ENCODE results near the gene ITGB3. TPM values are rescaled to one million over a fixed set of nuclear protein-coding genes. Genes with fewer than 3 reads are reported as not detected.

Gene ITGB3
- total and polyA plus RNA-seq, 9 donors, result 1.7 to 9.4 (median 2.9) TPM

DNA sequence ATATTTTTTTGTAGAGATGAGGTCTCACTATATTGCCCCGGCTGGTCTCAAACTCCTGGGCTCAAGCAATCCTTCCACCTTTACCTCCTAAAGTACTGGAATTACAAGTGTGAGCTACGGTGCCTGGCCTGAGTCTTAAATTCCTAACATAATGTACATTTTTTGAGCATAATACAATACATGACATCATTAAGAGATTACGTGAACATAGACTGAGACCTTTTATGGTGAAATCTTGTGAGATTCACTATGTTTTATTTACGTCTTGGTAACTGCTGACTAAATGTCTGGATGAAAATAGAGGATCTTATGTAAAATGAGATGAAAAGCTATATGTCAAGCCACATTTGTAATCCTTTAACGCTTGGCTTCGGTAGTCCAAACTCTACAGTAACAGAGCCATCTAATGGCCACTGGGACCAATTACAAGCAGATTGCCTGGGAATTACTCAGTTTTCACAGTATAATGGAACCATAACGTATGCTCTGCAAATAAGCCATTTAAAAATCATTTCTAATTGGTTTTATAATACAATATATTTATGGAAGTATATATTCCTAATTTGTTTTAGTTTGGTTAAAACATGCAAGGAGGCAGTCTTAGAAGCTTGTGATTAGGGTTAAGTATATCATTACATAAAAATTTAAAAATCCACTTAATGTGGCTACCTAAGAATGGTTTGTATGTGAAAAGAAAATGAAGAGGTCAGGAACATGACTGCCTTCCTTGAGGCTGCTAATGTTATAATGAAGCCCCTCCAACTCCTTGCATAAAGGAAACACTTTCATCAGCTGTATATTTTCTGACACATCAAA is 62.0 kb downstream of the ITGB3 start:
- Histone ChIP-seq H3K36me3 (no peaks in the 10 kb centered on the region), H3K27ac (no peak overlapping the region), H3K27me3 (no peaks in the 10 kb centered on the region), H3K4me1 (ENCODE audit: insufficient read depth) (no peaks in the 10 kb centered on the region), H3K4me3 (no peak overlapping the region), H3K9me3 (no peaks in the 10 kb centered on the region)
- 14 to 17% (median 17%) methylated on average over 7 of the region's 7 CpGs for WGBS, 3 donors
- DNase-seq, result peak in 2 of 5 donors; percentile 14 to 55
- TF ChIP-seq, protein P1, sequence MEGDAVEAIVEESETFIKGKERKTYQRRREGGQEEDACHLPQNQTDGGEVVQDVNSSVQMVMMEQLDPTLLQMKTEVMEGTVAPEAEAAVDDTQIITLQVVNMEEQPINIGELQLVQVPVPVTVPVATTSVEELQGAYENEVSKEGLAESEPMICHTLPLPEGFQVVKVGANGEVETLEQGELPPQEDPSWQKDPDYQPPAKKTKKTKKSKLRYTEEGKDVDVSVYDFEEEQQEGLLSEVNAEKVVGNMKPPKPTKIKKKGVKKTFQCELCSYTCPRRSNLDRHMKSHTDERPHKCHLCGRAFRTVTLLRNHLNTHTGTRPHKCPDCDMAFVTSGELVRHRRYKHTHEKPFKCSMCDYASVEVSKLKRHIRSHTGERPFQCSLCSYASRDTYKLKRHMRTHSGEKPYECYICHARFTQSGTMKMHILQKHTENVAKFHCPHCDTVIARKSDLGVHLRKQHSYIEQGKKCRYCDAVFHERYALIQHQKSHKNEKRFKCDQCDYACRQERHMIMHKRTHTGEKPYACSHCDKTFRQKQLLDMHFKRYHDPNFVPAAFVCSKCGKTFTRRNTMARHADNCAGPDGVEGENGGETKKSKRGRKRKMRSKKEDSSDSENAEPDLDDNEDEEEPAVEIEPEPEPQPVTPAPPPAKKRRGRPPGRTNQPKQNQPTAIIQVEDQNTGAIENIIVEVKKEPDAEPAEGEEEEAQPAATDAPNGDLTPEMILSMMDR (IDR thresholded peaks at IDR 0.05), result peak; percentile 39 to 90 (median 87)
- TF ChIP-seq POLR2A (IDR thresholded peaks at IDR 0.05) (no peak), EP300 (IDR thresholded peaks at IDR 0.05) (no peak)
- intact Hi-C loops (cut with DNase I), result loop anchor here in 3 of 4 donors (2.0 to 5.0 kb wide), 3 partner anchors 85 to 88 kb away; no protein-coding TSS in a partner anchor

DNA sequence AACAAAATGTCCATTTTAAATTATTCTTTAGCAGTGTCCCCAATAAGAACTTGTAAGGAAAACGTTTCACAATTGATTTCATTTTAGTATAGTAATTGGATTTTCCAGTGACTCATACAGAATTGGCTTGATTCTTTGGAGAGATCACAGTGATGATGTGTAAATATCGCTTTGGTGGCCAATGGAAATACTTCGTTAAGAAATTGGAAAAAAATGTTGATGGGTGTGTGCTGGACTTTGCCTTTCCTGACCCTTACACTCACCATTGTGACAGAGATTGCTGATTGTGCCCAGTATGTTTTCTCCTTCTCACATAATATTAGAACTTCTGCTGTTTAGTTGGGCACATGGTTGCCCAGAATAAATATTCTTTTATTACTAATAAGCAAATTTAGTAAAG is 62.7 kb downstream of the ITGB3 start:
- H3K36me3 ChIP-seq, result no peaks in the 10 kb centered on the region
- no peaks in the 10 kb centered on the region for H3K9me3 ChIP-seq
- TF ChIP-seq EP300 (IDR thresholded peaks at IDR 0.05), result no peak
- TF ChIP-seq, protein P1 (IDR thresholded peaks at IDR 0.05), result no peak
- TF ChIP-seq POLR2A (IDR thresholded peaks at IDR 0.05), result no peak
- no peak for DNase-seq
- 41 to 47% (median 46%) methylated on average over 3 of the region's 3 CpGs for WGBS, 3 donors
- H3K4me1 ChIP-seq (ENCODE audit: insufficient read depth), result no peaks in the 10 kb centered on the region
- H3K27me3 ChIP-seq, result no peaks in the 10 kb centered on the region
- no peak overlapping the region for H3K4me3 ChIP-seq
- H3K27ac ChIP-seq, result no peak overlapping the region
- intact Hi-C loops (cut with DNase I), result loop anchor here in 2 of 4 donors (2.0 to 5.0 kb wide), 2 partner anchors 88 to 89 kb away; no protein-coding TSS in a partner anchor

- Histone ChIP-seq H3K36me3 (no peaks in the 10 kb centered on the region), H3K27me3 (no peaks in the 10 kb centered on the region), H3K9me3 (no peaks in the 10 kb centered on the region), H3K4me1 (ENCODE audit: insufficient read depth) (no peaks in the 10 kb centered on the region), H3K4me3 (no peak overlapping the region), H3K27ac (no peak overlapping the region)
- intact Hi-C loops (cut with DNase I), result loop anchor here in 2 of 4 donors (2.0 to 5.0 kb wide), 2 partner anchors 88 to 90 kb away; no protein-coding TSS in a partner anchor
- TF ChIP-seq, protein P1 (IDR thresholded peaks at IDR 0.05), result no peak
- TF ChIP-seq EP300 (IDR thresholded peaks at IDR 0.05) (no peak), POLR2A (IDR thresholded peaks at IDR 0.05) (no peak)
- no peak for DNase-seq
- WGBS, 3 donors, result 67 to 78% (median 69%) methylated on average over 2 of the region's 2 CpGs
These were observed 63.5 kb downstream of the ITGB3 start for GRCh38 chr17:47317119-47317518.

- TF ChIP-seq EP300 (IDR thresholded peaks at IDR 0.05) (no peak), POLR2A (IDR thresholded peaks at IDR 0.05) (no peak)
- TF ChIP-seq, protein P1 (IDR thresholded peaks at IDR 0.05), result no peak
- intact Hi-C loops (cut with DNase I), result loop anchor here in 1 of 4 donors (5.0 kb wide), 1 partner anchor 91 kb away; no protein-coding TSS in a partner anchor
- Histone ChIP-seq H3K27me3 (no peaks in the 10 kb centered on the region), H3K9me3 (no peaks in the 10 kb centered on the region), H3K4me1 (ENCODE audit: insufficient read depth) (no peaks in the 10 kb centered on the region), H3K36me3 (no peaks in the 10 kb centered on the region), H3K4me3 (no peak overlapping the region), H3K27ac (no peak overlapping the region)
- no peak for DNase-seq
- WGBS, 3 donors, result 90 to 96% (median 95%) methylated on average over 3 of the region's 3 CpGs
These were observed 64.7 kb downstream of the ITGB3 start for GRCh38 chr17:47318197-47318918.

All from ovary (tissue), 9 donors.